SH-SY5Y (cell line): Measurements from ENCODE around the gene SLC7A4.

Source experiments
- GATA2 ChIP-seq: IDR thresholded peaks from 2 replicates; pipeline ENCODE4 v1.6.1; 2011; ENCODE audit warnings: mild to moderate bottlenecking, low read depth, low read length
- GATA3 ChIP-seq: IDR thresholded peaks from 2 replicates; pipeline ENCODE4 v1.6.1; 2011; ENCODE audit warnings: low read depth, mild to moderate bottlenecking, low read length, moderate library complexity

- TF ChIP-seq GATA2 (no peak), GATA3 (no peak)
Observed at GRCh38 chr22:20979940-20980453, 52.4 kb downstream of the SLC7A4 start.
